HG03342 (cell line): Measurements from ENCODE around the gene ASB2.

ENCODE experiments used
- ATAC-seq: cut with Tn5 transposase; IDR thresholded peaks from one replicate; pipeline ENCODE4 v1.9.1; 2021; ENCODE audit warnings: mild to moderate bottlenecking, moderate library complexity; ENCODE audit not compliant: unreplicated experiment

ASB2 gene

GRCh38 chr14:93884950-93885349 is 91.4 kb downstream of the ASB2 start:
- ATAC-seq = no peak
